GM20000 (cell line): ENCODE results near the gene PAH.

ENCODE experiments used
- DNase-seq: peaks from one replicate; pipeline ENCODE4 v3.0.0; 2012; ENCODE audit warnings: low spot score
- CTCF ChIP-seq: IDR thresholded peaks from 2 replicates; pipeline ENCODE4 v1.5.1; 2012; ENCODE audit warnings: mild to moderate bottlenecking, control low read depth; ENCODE audit errors: extremely low read depth, missing control alignments

The PAH gene

DNA sequence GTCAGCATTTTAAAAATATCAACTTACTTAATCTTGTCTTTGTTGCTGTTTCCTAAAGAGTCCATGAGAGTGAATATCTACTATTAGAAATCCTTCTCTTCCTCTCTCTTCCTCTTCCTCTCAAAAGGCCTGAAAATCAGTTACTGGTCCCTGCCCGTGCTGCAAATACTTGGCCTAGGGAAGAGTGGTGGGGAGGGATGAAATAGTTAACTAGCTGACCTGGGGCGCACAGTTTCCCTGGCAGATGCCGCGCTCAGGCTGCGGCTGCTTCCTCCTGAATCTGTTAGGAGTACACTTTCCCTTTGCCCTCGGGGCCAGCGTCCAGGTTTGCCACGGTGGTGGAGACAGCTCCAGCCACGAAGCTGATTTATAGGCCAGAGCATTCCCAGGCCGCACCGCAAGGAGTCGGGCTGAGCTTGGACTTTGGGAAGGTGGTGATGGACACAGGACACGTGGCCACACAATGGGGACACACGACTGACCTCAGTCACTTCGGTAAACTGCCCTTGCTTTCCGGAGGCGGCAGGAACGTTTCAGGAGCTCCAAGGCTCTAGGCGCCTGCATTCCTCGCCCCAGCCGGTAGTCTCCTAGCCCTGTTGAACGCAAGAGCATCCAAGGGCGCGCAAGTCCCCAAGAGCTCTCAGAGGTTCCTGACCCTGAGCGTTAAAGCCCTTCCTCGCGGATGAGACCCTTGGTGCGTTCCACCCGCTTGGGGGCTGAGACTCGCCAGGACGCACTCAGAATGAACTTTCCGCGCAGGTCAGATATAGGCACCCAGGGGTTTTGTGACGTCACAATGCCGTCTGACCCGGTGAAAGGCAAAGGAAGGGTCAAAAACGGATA, 33.3 kb upstream of the PAH start:
- TF ChIP-seq CTCF, result no peak
- peak; percentile 37 for DNase-seq

DNA sequence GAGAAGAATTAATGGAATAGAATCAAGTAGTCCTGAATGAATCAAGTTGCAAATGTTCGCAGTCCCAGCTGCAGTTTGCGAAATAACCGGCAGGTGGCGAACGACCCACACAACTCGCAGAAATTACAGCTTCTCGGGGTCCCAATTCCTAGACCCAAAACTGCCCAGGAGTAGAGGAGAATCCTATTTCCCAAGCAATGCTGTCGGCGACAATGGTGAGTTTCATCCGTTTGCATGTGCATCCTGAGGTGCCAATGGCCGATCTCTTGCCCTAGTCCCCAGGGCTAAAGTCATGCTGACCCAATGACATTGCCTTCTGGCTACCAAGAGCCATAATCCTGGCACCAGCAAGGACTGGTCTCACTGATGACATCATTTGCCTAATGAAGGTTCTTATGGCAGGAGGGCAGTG, 31.9 kb upstream of the PAH start:
- peak; percentile 84 for TF ChIP-seq CTCF
- DNase-seq, result peak; percentile 56

GRCh38 chr12:102946042-102946441, 29.0 kb upstream of the PAH start:
- no peak for DNase-seq
- no peak for TF ChIP-seq CTCF

DNA sequence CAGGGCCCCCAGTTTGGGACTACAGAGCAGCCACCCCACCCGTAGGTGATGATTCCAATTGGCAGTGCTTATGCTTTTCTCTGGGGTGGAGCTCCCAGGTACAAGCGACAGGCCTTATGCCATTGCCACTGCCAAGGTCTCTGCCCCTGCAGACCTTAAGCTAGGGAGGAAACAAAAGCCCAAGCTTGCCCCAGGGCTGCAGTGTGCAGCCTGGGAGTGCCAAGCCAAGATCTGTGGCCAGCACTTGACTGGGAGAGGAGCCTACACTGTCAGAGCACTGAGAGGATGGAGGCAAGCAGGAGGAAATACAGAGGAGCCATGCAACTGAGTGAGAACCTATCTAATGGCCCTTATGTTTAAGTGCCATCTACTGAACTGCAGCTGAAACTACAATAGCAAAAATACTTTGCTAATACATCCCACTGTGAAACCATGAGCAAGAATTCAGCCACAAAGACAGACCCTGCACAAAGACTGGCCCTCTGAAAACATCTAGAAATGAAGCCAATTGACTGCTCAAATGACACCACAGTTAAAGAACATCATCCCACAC, 22.7 kb upstream of the PAH start:
- no peak for TF ChIP-seq CTCF
- no peak for DNase-seq

DNA sequence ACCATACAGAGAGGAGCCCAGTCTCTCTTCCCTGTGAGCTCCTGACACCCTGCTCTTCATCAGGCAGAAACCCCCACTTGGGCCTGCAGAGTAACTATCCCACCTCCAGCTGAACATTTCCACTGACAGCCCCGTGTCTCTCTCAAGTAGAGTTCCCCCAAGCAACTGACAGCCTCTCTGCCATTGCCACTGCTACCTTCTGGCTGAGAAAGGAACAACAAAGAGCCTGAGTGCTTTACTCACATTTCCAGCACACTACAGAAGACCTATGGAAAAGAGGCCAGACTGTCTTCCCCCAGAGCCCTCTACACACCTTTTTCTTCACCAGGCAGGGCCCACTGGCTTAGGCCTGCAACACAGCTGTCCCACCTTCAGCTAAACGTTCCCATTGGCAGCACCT, 22.0 kb upstream of the PAH start:
- DNase-seq, result no peak
- TF ChIP-seq CTCF, result no peak

DNA sequence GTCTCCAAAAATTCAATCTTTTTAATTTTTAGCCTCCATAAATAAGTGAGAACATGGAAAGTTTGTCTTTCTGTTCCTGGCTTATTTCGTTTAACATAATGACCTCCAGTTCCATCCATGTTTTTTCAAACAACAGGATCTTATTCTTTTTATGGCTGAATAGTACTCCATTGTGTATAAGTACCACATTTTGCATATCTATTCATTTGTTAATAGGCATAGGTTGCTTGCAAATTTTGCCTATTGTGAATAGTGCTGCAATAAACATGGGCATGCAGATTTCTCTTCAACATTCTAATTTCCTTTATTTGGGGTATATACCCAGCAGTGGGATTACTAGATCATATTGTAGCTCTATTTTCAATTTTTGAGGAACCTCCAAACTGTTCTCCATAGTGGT, 16.1 kb upstream of the PAH start:
- TF ChIP-seq CTCF, result no peak
- no peak for DNase-seq

DNA sequence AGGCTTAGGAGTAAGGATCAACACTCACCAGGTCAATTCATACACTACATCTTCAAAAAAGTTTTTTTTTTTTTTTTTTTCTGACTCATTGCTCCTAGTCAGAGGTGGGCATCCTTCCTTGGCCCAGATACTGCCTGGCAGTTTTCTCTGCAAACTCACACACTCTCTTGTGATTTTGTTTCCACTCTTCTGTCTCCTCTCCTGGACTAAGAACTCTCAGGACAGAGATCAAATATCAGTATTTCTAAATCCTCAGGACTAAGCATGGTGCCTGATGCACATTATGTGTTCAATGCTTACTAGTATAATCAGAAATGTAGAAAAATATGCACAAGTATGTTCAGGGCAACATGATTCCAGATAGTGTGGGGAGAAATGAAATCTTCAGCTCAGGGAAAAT, 10.2 kb upstream of the PAH start:
- DNase-seq, result no peak
- no peak for TF ChIP-seq CTCF
